NB4 (cell line): Measurements from ENCODE around the gene RPAIN.

Experiments
- DNase-seq: peaks from one replicate; pipeline ENCODE4 v3.0.0; 2010; ENCODE audit warnings: low read depth
- H3K4me3 ChIP-seq: one replicate; pipeline ENCODE4 v1.5.1; 2011; ENCODE audit warnings: mild to moderate bottlenecking, low read depth, low read length, moderate library complexity
- CTCF ChIP-seq: IDR thresholded peaks from one replicate; pipeline ENCODE4 v1.5.1; 2012; ENCODE audit warnings: low read depth, low read length
- MAX ChIP-seq: IDR thresholded peaks from 2 replicates; pipeline ENCODE4 v1.6.1; 2011; ENCODE audit warnings: low read depth, low read length
- MYC ChIP-seq: IDR thresholded peaks from 2 replicates; pipeline ENCODE4 v1.6.1; 2011; ENCODE audit warnings: low read depth, low read length
- POLR2A ChIP-seq: IDR thresholded peaks from 2 replicates; pipeline ENCODE4 v1.6.1; 2011; ENCODE audit warnings: mild to moderate bottlenecking; ENCODE audit not compliant: insufficient read length; ENCODE audit errors: extremely low read depth

Gene RPAIN

GRCh38 chr17:5468075-5468473 is 48.1 kb downstream of the RPAIN start:
- peak overlapping the region; percentile 93 for H3K4me3 ChIP-seq
- no peak for TF ChIP-seq MYC
- no peak for TF ChIP-seq MAX
- no peak for TF ChIP-seq POLR2A
- no peak for TF ChIP-seq CTCF
- DNase-seq = peak; percentile 28

- DNase-seq = no peak
- TF ChIP-seq POLR2A = no peak
- no peak for TF ChIP-seq CTCF
- TF ChIP-seq MAX = no peak
- no peak for TF ChIP-seq MYC
- no peak overlapping the region for H3K4me3 ChIP-seq
These were observed 52.5 kb downstream of the RPAIN start for GRCh38 chr17:5472511-5472910.

GRCh38 chr17:5473906-5474305 is 53.9 kb downstream of the RPAIN start:
- TF ChIP-seq POLR2A = no peak
- no peak for TF ChIP-seq MAX
- TF ChIP-seq CTCF = no peak
- TF ChIP-seq MYC = no peak
- no peak for DNase-seq

GRCh38 chr17:5478992-5479391 is 59.0 kb downstream of the RPAIN start:
- TF ChIP-seq POLR2A (no peak), MYC (no peak), CTCF (no peak)
- H3K4me3 ChIP-seq = no peak overlapping the region
- DNase-seq = no peak

More at GRCh38 chr17:5473906-5474305, 53.9 kb downstream of the RPAIN start:
- H3K4me3 ChIP-seq = no peak overlapping the region

- TF ChIP-seq CTCF (no peak), POLR2A (no peak), MYC (no peak), MAX (no peak)
- DNase-seq = no peak
- no peak overlapping the region for H3K4me3 ChIP-seq
These were observed 61.0 kb downstream of the RPAIN start for GRCh38 chr17:5480962-5481361.

- no peak for TF ChIP-seq POLR2A
- TF ChIP-seq CTCF = no peak
- TF ChIP-seq MYC = no peak
- TF ChIP-seq MAX = no peak
- DNase-seq = no peak
- H3K4me3 ChIP-seq = no peak overlapping the region
These were observed 61.5 kb downstream of the RPAIN start for GRCh38 chr17:5481451-5481850.
